CD4-positive, alpha-beta T cell (primary cell): ENCODE results near the gene CYTIP. TPM values are rescaled to one million over a fixed set of nuclear protein-coding genes. Genes with fewer than 3 reads are reported as not detected.

Experiments used
- ATAC-seq: fragments of 200-7000 bp; cut with Tn5 transposase; one replicate; pipeline ENCODE4 v1.10.0; 2022; ENCODE audit warnings: mild to moderate bottlenecking; ENCODE audit not compliant: poor library complexity
- CTCF ChIA-PET: fragments of 350-600 bp; sonication (Branson Sonifier 250); formaldehyde crosslinking; loops from one replicate; lab custom pipeline; 2021; ENCODE audit warnings: antibody characterized with exemption, inconsistent platforms; lab: Charles Lee
- POLR2A ChIA-PET: fragments of 350-600 bp; sonication (Branson Sonifier 250); formaldehyde crosslinking; loops from one replicate; lab custom pipeline; 2021; ENCODE audit warnings: antibody characterized with exemption, inconsistent platforms; lab: Charles Lee
- DNase-seq, 14 experiments: peaks; one replicate each; pipeline ENCODE4 v3.0.0-alpha.2; 2013 to 2020; ENCODE audit warnings: mixed read lengths in 2 of 14
- H3K27ac ChIP-seq, 2 donors: one replicate each; pipeline versions ENCODE4 v1.5.1 to v1.7.0; 2013; ENCODE audit warnings: low read length in 2 of 2, low read depth in 1 of 2, mild to moderate bottlenecking in 1 of 2
- H3K27me3 ChIP-seq, 2 experiments: 1 replicate in 1 of 2; 2 replicates in 1 of 2; pipeline versions ENCODE4 v1.6.1 to v1.7.0; 2013; ENCODE audit warnings: low read length in 2 of 2, control low read depth in 1 of 2, mild to moderate bottlenecking in 1 of 2, moderate library complexity in 1 of 2; ENCODE audit not compliant: insufficient read depth in 2 of 2, control insufficient read depth in 1 of 2
- H3K36me3 ChIP-seq: one replicate; pipeline ENCODE4 v1.6.1; 2013; ENCODE audit warnings: low read length, control low read depth; ENCODE audit not compliant: insufficient read depth
- H3K4me1 ChIP-seq: one replicate; pipeline ENCODE4 v1.6.1; 2013; ENCODE audit warnings: low read length, control low read depth; ENCODE audit not compliant: insufficient read depth
- H3K4me3 ChIP-seq: one replicate; pipeline ENCODE4 v1.5.1; 2013; ENCODE audit warnings: mild to moderate bottlenecking, low read length, moderate library complexity
- H3K9me3 ChIP-seq, 2 experiments: 1 replicate in 1 of 2; 2 replicates in 1 of 2; pipeline versions ENCODE4 v1.6.1 to v1.7.0; 2013; ENCODE audit warnings: low read length in 2 of 2, mild to moderate bottlenecking in 2 of 2, control low read depth in 1 of 2, moderate library complexity in 1 of 2; ENCODE audit not compliant: control insufficient read depth in 1 of 2, insufficient read depth in 1 of 2
- H3K27ac Mint-ChIP-seq: one replicate; pipeline ENCODE4 v1.8.0; 2020; ENCODE audit warnings: mixed read lengths
- H3K27me3 Mint-ChIP-seq: one replicate; pipeline ENCODE4 v1.8.0; 2021; ENCODE audit warnings: mixed read lengths
- H3K36me3 Mint-ChIP-seq: one replicate; pipeline ENCODE4 v1.8.0; 2021; ENCODE audit warnings: low read depth, mixed read lengths
- H3K4me1 Mint-ChIP-seq: one replicate; pipeline ENCODE4 v1.8.0; 2021; ENCODE audit warnings: low read depth, mixed read lengths
- H3K4me3 Mint-ChIP-seq: one replicate; pipeline ENCODE4 v1.8.0; 2020; ENCODE audit warnings: mild to moderate bottlenecking, mixed read lengths
- H3K9me3 Mint-ChIP-seq: one replicate; pipeline ENCODE4 v1.8.0; 2020; ENCODE audit warnings: mixed read lengths
- CTCF ChIP-seq: fragments of 200-600 bp; IDR thresholded peaks from one replicate; pipeline ENCODE4 v1.8.0; 2022; ENCODE audit warnings: antibody characterized with exemption, mild to moderate bottlenecking
- intact Hi-C, 2 experiments: fragments of 100-400 bp; cut with DNase I in 1 of 2; cut with micrococcal nuclease in 1 of 2; formaldehyde crosslinking; loops; one replicate each; pipeline versions ENCODE4 v1.15.1 to v1.9.0; 2023 to 2025; cut with DNase I, micrococcal nuclease
- total RNA-seq, 174 experiments: library from RNA in 2 of 174; stranded (reverse) in 2 of 174; gene quantifications; one replicate each; pipeline ENCODE4 v1.2.3 and lab custom pipeline; 2021 to 2026

Gene CYTIP
- total RNA-seq, 2 experiments from 2014 or later: 474 to 490 TPM

- DNase-seq (no peak), ATAC-seq (no peak)
- Mint-ChIP-seq H3K36me3 (no peaks in the 10 kb centered on the region), H3K27ac (peak overlapping the region; percentile 74), H3K4me3 (no peak overlapping the region), H3K9me3 (no peaks in the 10 kb centered on the region), H3K4me1 (peaks cover 91% of the 10 kb centered on the region), H3K27me3 (no peaks in the 10 kb centered on the region)
- H3K36me3 ChIP-seq: no peaks in the 10 kb centered on the region
- CTCF ChIA-PET: interaction anchor here (0.9 to 1.9 kb wide), 4 partner anchors 10 to 159 kb away, joined by 3 to 7 read pairs (median 4); no protein-coding TSS in a partner anchor
- no peak for TF ChIP-seq CTCF
- intact Hi-C loops: no loop called here
- POLR2A ChIA-PET: interaction anchor here (0.9 to 4.5 kb wide), 10 partner anchors 8 to 415 kb away, joined by 3 to 32 read pairs (median 6); partner anchors contain the start of genes ACVR1 and CYTIP
- H3K27me3 ChIP-seq: no peaks in the 10 kb centered on the region
- no peak overlapping the region for H3K27ac ChIP-seq
- H3K9me3 ChIP-seq: no peaks in the 10 kb centered on the region
- H3K4me3 ChIP-seq: no peak overlapping the region
- H3K4me1 ChIP-seq: peaks cover 23% of the 10 kb centered on the region
Measured at GRCh38 chr2:157460897-157461296, 17.0 kb upstream of the CYTIP start.

- Mint-ChIP-seq H3K27ac (peak overlapping the region; percentile 74), H3K4me3 (no peak overlapping the region), H3K27me3 (no peaks in the 10 kb centered on the region), H3K9me3 (no peaks in the 10 kb centered on the region), H3K4me1 (peaks cover 86% of the 10 kb centered on the region), H3K36me3 (no peaks in the 10 kb centered on the region)
- H3K4me1 ChIP-seq: peaks cover 23% of the 10 kb centered on the region
- DNase-seq (no peak), ATAC-seq (no peak)
- intact Hi-C loops: no loop called here
- CTCF ChIA-PET: interaction anchor here (0.9 to 1.9 kb wide), 5 partner anchors 9 to 158 kb away, joined by 3 to 7 read pairs (median 4); partner anchors contain the start of gene CYTIP
- no peak overlapping the region for H3K4me3 ChIP-seq
- POLR2A ChIA-PET: interaction anchor here (1.1 to 4.5 kb wide), 9 partner anchors 9 to 416 kb away, joined by 4 to 32 read pairs (median 6); partner anchors contain the start of genes ACVR1 and CYTIP
- H3K27ac ChIP-seq: no peak overlapping the region
- no peaks in the 10 kb centered on the region for H3K36me3 ChIP-seq
- no peak for TF ChIP-seq CTCF
- H3K9me3 ChIP-seq: no peaks in the 10 kb centered on the region
- H3K27me3 ChIP-seq: no peaks in the 10 kb centered on the region
Measured at GRCh38 chr2:157460384-157460837, 16.5 kb upstream of the CYTIP start.

GRCh38 chr2:157459486-157459885 is 15.6 kb upstream of the CYTIP start:
- peaks cover 23% of the 10 kb centered on the region for H3K4me1 ChIP-seq
- no peaks in the 10 kb centered on the region for H3K36me3 ChIP-seq
- no peak for TF ChIP-seq CTCF
- no peaks in the 10 kb centered on the region for H3K27me3 ChIP-seq
- Mint-ChIP-seq H3K36me3 (no peaks in the 10 kb centered on the region), H3K9me3 (no peaks in the 10 kb centered on the region), H3K4me1 (peaks cover 77% of the 10 kb centered on the region), H3K27ac (peak overlapping the region; percentile 38), H3K27me3 (no peaks in the 10 kb centered on the region), H3K4me3 (peak overlapping the region; percentile 62)
- H3K27ac ChIP-seq: no peak overlapping the region
- intact Hi-C loops: no loop called here
- no peak for ATAC-seq
- no peak for DNase-seq
- no peak overlapping the region for H3K4me3 ChIP-seq
- CTCF ChIA-PET: interaction anchor here (0.7 to 2.6 kb wide), 4 partner anchors 16 to 157 kb away, joined by 3 to 8 read pairs (median 6); partner anchors contain the start of gene CYTIP
- no peaks in the 10 kb centered on the region for H3K9me3 ChIP-seq
- POLR2A ChIA-PET: interaction anchor here (1.4 to 4.5 kb wide), 6 partner anchors 12 to 416 kb away, joined by 3 to 32 read pairs (median 6); partner anchors contain the start of genes ACVR1 and CYTIP
